Adrenal gland (tissue), 12 donors: ENCODE results near the gene KIF25. TPM values are rescaled to one million over a fixed set of nuclear protein-coding genes. Genes with fewer than 3 reads are reported as not detected.

Experiments
- DNase-seq, 7 donors: peaks; one replicate each; pipeline ENCODE4 v3.0.0-alpha.2; 2019 to 2020
- H3K27ac ChIP-seq, 5 donors: fragments of 200-600 bp; sonication (generic) in 4 of 5; 1 replicate in 3 of 5; 2 replicates in 2 of 5; pipeline versions ENCODE4 v1.5.1 to v1.8.0; 2016 to 2020; ENCODE audit warnings: mild to moderate bottlenecking in 1 of 5
- H3K27me3 ChIP-seq: fragments of 200-600 bp; 2 replicates; pipeline ENCODE4 v1.8.0; 2021
- H3K36me3 ChIP-seq, 2 donors: fragments of 200-600 bp; replicated peaks in 1 of 2; 1 replicate in 1 of 2; 2 replicates in 1 of 2; pipeline versions ENCODE4 v1.5.1 to v1.8.0; 2018 to 2022
- H3K4me1 ChIP-seq, 2 donors: fragments of 200-600 bp; replicated peaks in 1 of 2; 1 replicate in 1 of 2; 2 replicates in 1 of 2; pipeline versions ENCODE4 v1.5.1 to v1.8.0; 2018 to 2021
- H3K4me3 ChIP-seq, 4 donors: fragments of 200-600 bp; sonication (generic) in 3 of 4; one replicate each; pipeline ENCODE4 v1.5.1; 2016 to 2018
- H3K9me3 ChIP-seq, 3 donors: fragments of 200-600 bp; sonication (generic) in 1 of 3; replicated peaks in 1 of 3; 1 replicate in 2 of 3; 2 replicates in 1 of 3; pipeline versions ENCODE4 v1.5.1 to v1.8.0; 2016 to 2021
- CTCF ChIP-seq, 6 experiments: fragments of 450-650 bp in 4 of 6; fragments of 200-600 bp in 2 of 6; sonication (generic) in 1 of 6; IDR thresholded peaks; 1 replicate in 5 of 6; 2 replicates in 1 of 6; pipeline versions ENCODE4 v1.5.1 to v1.8.0; 2016 to 2021; ENCODE audit warnings: antibody characterized with exemption in 6 of 6, mild to moderate bottlenecking in 2 of 6, moderate library complexity in 1 of 6
- POLR2A ChIP-seq, 2 donors: fragments of 450-650 bp; IDR thresholded peaks; one replicate each; pipeline ENCODE4 v1.6.1; 2017; ENCODE audit warnings: antibody characterized with exemption in 2 of 2, mild to moderate bottlenecking in 2 of 2, moderate library complexity in 1 of 2
- WGBS, 4 donors: extraction: QIAGEN DNeasy Blood & Tissue Kit in 2 of 4; methylation state at CpG; one replicate each; pipeline versions ENCODE4 v1.1.5 to v1.1.7; 2013 to 2017; 5-methylcytosine and 5-hydroxymethylcytosine counted together
- intact Hi-C, 2 donors: fragments of 100-400 bp; cut with DNase I; formaldehyde crosslinking; loops; one replicate each; pipeline versions ENCODE4 v1.14.1 to v1.15.0; 2022 to 2023
- polyA plus RNA-seq, 3 donors: library from polyadenylated mRNA; stranded (reverse); fragments of 200-250 nt in 2 of 3; fragments of 350-450 nt in 1 of 3; fragmentation: Illumina TruSeq in 1 of 3; extraction: RNeasy Lipid Tissue Mini Kit (QIAGEN cat#74804) in 1 of 3; gene quantifications; one replicate each; pipeline ENCODE4 v1.2.3, GENCODE V29; 2013 to 2014
- total RNA-seq, 9 donors: library from RNA; depleted of rRNA in 4 of 9; stranded (reverse); fragments of >200 nt in 4 of 9; fragments of 120-200 nt in 1 of 9; fragmentation: NEBNext Ultra II Directional in 1 of 9; extraction: Animal tissue kit (Norgen Biotek cat#: 25700) in 1 of 9; gene quantifications; one replicate each; pipeline versions ENCODE4 v1.1.0 to v1.2.4, GENCODE V29; 2013 to 2023
- donor health status: healthy with polysubstance abuse.
- donor health status: Bipolar disorder and iron deficiency.
- donor health status: DM: yes; HTN: yes; CAD: no.
- donor health status: DM: no; HTN: no; CAD: no.
- donor health status: DM: no; HTN: no; CAD: no.
- donor health status: DM: yes; HTN: yes; CAD: no.

KIF25 gene
- total and polyA plus RNA-seq, 12 donors, result 0.44 to 0.97 TPM; not detected in 10

- 95 to 98% (median 96%) methylated on average over 29 of the region's 29 CpGs for WGBS, 4 donors
- no peak for DNase-seq
- Histone ChIP-seq H3K4me3 (no peak overlapping the region), H3K27ac (no peak overlapping the region), H3K36me3 (peaks cover 0 to 43% of the 10 kb centered on the region in 2 donors), H3K9me3 (no peaks in the 10 kb centered on the region), H3K27me3 (no peaks in the 10 kb centered on the region), H3K4me1 (no peaks in the 10 kb centered on the region)
- intact Hi-C loops, result no loop called here
- TF ChIP-seq CTCF (IDR thresholded peaks at IDR 0.05), result no peak
- TF ChIP-seq POLR2A (IDR thresholded peaks at IDR 0.05), result no peak
Observed at GRCh38 chr6:167951781-167952511, 45.5 kb upstream of the KIF25 start.

DNA sequence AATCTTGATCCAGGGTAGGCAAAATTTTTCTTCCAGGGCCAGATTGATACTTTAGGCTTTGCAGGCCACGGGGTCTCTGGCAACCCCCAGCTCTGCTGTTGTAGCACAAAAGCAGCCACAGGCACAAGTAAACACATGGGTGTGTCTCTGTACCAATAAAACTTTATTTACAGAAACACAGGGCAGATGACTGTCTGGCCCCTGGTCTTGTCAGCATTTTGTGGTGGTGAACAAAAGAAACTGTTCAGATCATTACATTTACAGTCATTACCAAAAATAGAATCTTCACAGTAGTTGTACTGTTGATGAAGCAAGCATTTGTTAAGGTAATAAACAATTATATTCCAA, 45.0 kb upstream of the KIF25 start:
- Histone ChIP-seq H3K27me3 (no peaks in the 10 kb centered on the region), H3K36me3 (peaks cover 0 to 43% of the 10 kb centered on the region in 2 donors), H3K27ac (no peak overlapping the region), H3K9me3 (no peaks in the 10 kb centered on the region), H3K4me3 (no peak overlapping the region), H3K4me1 (no peaks in the 10 kb centered on the region)
- intact Hi-C loops, result no loop called here
- TF ChIP-seq CTCF (IDR thresholded peaks at IDR 0.05) (no peak), POLR2A (IDR thresholded peaks at IDR 0.05) (no peak)
- 88 to 100% (median 95%) methylated on average over 1 of the region's 1 CpG for WGBS, 4 donors
- DNase-seq, result no peak

DNA sequence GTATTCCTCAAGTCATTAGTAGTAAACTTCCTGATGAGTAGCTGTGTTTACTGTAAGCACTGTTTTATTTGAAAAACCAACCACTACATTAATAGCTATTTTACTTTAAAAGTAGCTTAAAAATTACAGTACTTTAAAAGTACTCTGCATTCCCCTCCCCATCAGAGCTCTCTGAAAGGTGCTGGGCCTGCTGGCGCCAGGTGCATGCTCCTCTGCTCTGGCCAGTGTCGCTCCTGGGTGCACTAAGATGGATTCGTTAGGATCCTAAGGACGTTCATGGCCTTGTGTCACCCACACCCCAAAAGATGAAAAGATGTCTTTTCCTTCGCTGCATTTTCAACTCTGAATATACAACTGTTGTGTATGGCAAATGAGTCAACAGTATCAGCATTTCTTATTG, 43.9 kb upstream of the KIF25 start:
- H3K9me3 ChIP-seq, result no peaks in the 10 kb centered on the region
- TF ChIP-seq POLR2A (IDR thresholded peaks at IDR 0.05) (no peak), CTCF (IDR thresholded peaks at IDR 0.05) (no peak)
- H3K4me1 ChIP-seq, result no peaks in the 10 kb centered on the region
- H3K36me3 ChIP-seq, result peaks cover 0 to 33% of the 10 kb centered on the region in 2 donors
- H3K4me3 ChIP-seq, result no peak overlapping the region
- H3K27ac ChIP-seq, result no peak overlapping the region
- no peak for DNase-seq
- WGBS, 4 donors, result 90 to 96% (median 93%) methylated on average over 5 of the region's 5 CpGs
- H3K27me3 ChIP-seq, result no peaks in the 10 kb centered on the region
- intact Hi-C loops, result no loop called here

DNA sequence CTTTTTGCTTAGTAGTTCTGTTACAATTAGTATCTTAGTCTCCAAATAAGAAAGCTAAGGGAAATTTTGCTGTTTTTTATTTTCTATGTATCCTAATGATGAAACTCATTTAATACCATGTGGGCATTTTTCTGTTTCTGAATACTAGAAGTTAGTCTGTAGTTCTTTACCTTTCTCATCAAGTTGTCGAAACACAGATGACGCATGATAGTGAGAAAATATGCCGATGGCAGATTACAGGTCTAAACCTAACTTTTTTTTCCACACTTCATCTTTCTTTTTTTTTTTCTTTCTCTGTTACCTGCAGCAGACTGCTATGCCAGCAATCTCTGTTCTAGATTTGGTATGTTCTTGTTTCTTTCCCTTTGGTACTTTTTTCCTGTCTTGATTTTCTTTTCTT, 43.3 kb upstream of the KIF25 start:
- TF ChIP-seq POLR2A (IDR thresholded peaks at IDR 0.05), result no peak
- TF ChIP-seq CTCF (IDR thresholded peaks at IDR 0.05), result no peak
- Histone ChIP-seq H3K4me3 (no peak overlapping the region), H3K27ac (no peak overlapping the region), H3K4me1 (no peaks in the 10 kb centered on the region), H3K27me3 (no peaks in the 10 kb centered on the region), H3K9me3 (no peaks in the 10 kb centered on the region), H3K36me3 (peaks cover 0 to 27% of the 10 kb centered on the region in 2 donors)
- intact Hi-C loops, result no loop called here
- WGBS, 4 donors, result 92 to 98% (median 97%) methylated on average over 3 of the region's 3 CpGs
- no peak for DNase-seq
